Measurements from ENCODE around the gene ACTG1. TPM values are rescaled to one million over a fixed set of nuclear protein-coding genes. Genes with fewer than 3 reads are reported as not detected.

The ACTG1 gene
- total and polyA plus RNA-seq, 7 donors = 150 to 620 (median 405) TPM

DNA sequence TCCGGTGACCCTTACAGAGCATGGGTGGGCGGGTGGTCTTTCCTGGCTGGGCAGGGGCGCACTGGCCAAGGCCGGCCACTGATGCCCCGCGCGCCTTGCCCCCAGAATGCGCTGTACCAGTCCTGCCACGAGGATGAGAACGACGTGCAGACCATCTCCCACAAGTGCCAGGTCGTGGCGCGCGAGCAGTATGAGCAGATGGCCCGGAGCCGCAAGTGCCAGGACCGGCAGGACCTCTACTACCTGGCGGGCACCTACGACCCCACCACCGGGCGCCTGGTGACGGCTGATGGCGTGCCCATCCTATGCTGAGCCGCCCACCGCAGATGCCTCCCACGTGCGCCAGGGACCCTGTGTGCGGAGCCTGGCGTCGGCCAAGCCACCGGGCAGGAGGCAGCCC, 49.1 kb downstream of the ACTG1 start:
- DNase-seq (no peak), ATAC-seq (no peak)
- Histone ChIP-seq H3K4me1 (no peaks in the 10 kb centered on the region), H3K4me3 (no peak overlapping the region), H3K27ac (no peak overlapping the region), H3K27me3 (ENCODE audit: insufficient read depth in 3 of 3, low read length in 2 of 3) (no peaks in the 10 kb centered on the region), H3K9me3 (no peaks in the 10 kb centered on the region), H3K36me3 (ENCODE audit: insufficient read depth in 1 of 2, low read depth in 1 of 2) (peaks cover 0 to 31% of the 10 kb centered on the region in 2 donors)
- intact Hi-C loops (cut with DNase I) = no loop called here
- TF ChIP-seq CTCF (IDR thresholded peaks at IDR 0.05) = no peak
- WGBS, 3 donors = 95 to 97% (median 95%) methylated on average over 29 to 32 of the region's 32 CpGs

DNA sequence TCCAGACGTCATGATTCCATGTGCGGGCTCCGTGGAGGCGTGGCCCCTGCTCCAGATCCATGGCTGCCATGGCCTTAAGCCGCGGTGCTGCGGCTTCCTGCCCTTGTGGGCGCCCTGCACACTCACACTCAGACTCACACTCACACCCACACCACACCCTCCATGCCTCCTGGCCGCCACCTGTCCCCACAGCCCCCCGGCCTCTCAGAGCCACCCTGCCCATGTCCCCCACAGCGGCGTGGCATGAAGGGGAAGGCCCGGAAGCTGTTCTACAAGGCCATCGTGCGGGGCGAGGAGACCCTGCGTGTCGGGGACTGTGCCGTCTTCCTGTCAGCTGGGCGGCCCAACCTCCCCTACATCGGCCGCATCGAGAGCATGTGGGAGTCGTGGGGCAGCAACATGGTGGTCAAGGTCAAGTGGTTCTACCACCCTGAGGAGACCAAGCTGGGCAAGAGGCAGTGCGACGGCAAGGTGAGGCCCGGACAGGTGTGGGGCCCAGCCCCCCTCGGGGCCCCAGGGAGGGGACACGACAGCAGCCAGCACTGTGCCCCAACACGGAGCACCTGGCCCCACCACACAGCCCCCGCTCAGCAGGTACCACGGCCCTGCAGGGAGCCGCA, 50.0 kb downstream of the ACTG1 start:
- Histone ChIP-seq H3K27ac (no peak overlapping the region), H3K36me3 (ENCODE audit: insufficient read depth in 1 of 2, low read depth in 1 of 2) (peaks cover 0 to 31% of the 10 kb centered on the region in 2 donors), H3K4me3 (no peak overlapping the region), H3K9me3 (no peaks in the 10 kb centered on the region), H3K27me3 (ENCODE audit: insufficient read depth in 3 of 3, low read length in 2 of 3) (no peaks in the 10 kb centered on the region), H3K4me1 (no peaks in the 10 kb centered on the region)
- WGBS, 3 donors = 94 to 96% (median 96%) methylated on average over 27 to 33 of the region's 33 CpGs
- intact Hi-C loops (cut with DNase I) = no loop called here
- no peak for ATAC-seq
- no peak for DNase-seq
- no peak for TF ChIP-seq CTCF (IDR thresholded peaks at IDR 0.05)

DNA sequence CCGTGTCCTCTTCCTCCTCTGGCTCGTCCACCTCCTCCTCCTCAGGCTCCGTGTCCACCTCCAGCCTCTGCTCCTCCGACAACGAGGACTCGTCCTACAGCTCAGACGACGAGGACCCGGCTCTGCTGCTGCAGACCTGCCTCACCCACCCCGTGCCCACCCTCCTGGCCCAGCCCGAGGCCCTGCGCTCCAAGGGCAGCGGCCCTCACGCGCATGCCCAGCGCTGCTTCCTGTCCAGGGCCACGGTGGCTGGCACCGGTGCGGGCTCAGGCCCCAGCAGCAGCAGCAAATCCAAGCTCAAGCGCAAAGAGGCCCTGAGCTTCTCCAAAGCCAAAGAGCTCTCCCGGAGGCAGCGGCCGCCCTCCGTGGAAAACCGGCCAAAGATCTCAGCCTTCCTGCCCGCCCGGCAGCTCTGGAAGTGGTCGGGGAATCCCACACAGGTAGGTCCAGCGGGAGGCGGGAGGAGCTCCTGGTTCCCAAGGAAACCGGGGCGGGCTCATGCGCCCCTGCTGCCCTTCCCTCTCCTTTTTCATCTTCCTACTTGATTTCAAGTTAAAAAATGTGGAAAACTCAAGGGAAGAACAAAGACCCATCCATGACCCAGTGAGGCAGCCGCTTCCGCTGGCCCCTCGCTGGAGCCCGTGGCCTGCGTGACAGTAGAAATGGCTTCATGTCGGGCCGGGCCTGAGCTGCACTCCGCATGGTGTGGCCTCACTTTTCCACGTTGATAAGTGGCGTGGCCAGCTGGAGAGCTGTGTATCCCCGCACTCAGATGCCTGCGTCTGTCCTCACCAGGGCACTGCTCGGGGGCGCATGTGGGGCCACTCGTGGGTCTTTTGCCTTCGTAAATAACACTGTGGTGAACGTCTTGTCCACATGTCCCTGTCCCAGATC, 50.7 kb downstream of the ACTG1 start:
- 89 to 92% (median 91%) methylated on average over 49 to 50 of the region's 50 CpGs for WGBS, 3 donors
- DNase-seq (no peak), ATAC-seq (no peak)
- Histone ChIP-seq H3K4me1 (no peaks in the 10 kb centered on the region), H3K9me3 (no peaks in the 10 kb centered on the region), H3K27me3 (ENCODE audit: insufficient read depth in 3 of 3, low read length in 2 of 3) (no peaks in the 10 kb centered on the region), H3K36me3 (ENCODE audit: insufficient read depth in 1 of 2, low read depth in 1 of 2) (peaks cover 0 to 31% of the 10 kb centered on the region in 2 donors), H3K27ac (no peak overlapping the region), H3K4me3 (no peak overlapping the region)
- intact Hi-C loops (cut with DNase I) = no loop called here
- TF ChIP-seq CTCF (IDR thresholded peaks at IDR 0.05) = no peak

- DNase-seq (no peak), ATAC-seq (no peak)
- no peak overlapping the region for H3K27ac ChIP-seq
- H3K4me3 ChIP-seq = no peak overlapping the region
- no peak for TF ChIP-seq CTCF (IDR thresholded peaks at IDR 0.05)
- peaks cover 0 to 31% of the 10 kb centered on the region in 2 donors for H3K36me3 ChIP-seq (ENCODE audit: insufficient read depth in 1 of 2, low read depth in 1 of 2)
- 87 to 90% (median 88%) methylated on average over 38 to 43 of the region's 43 CpGs for WGBS, 3 donors
- intact Hi-C loops (cut with DNase I) = no loop called here
- H3K4me1 ChIP-seq = no peaks in the 10 kb centered on the region
- no peaks in the 10 kb centered on the region for H3K9me3 ChIP-seq
- H3K27me3 ChIP-seq (ENCODE audit: insufficient read depth in 3 of 3, low read length in 2 of 3) = no peaks in the 10 kb centered on the region
Observed at GRCh38 chr17:81460856-81461460, 51.6 kb downstream of the ACTG1 start.

Other genes starting within 250 kb of the ACTG1 start
- gene SLC38A10, start 217.5 kb downstream of the ACTG1 start, total RNA-seq = 10 to 100 TPM; 16.7 to 23.9 (median 18.6) TPM
- 10 to 100 TPM; 16.9 to 40.6 (median 33.0) TPM for gene SLC38A10, start 217.5 kb downstream of the ACTG1 start, polyA plus RNA-seq
- 10 to 100 TPM in 1 of 4 donors, 1 to 10 TPM in 3; 6.0 to 10.7 (median 7.7) TPM for gene BAHCC1, start 117.3 kb downstream of the ACTG1 start, total RNA-seq
- gene BAHCC1, start 117.3 kb downstream of the ACTG1 start, polyA plus RNA-seq = 1 to 10 TPM; 2.8 to 6.6 (median 4.1) TPM
- under 1 TPM in 3 of 4 donors, not detected in 1; 0.13 to 0.71 (median 0.38) TPM for gene FSCN2, start 15.6 kb upstream of the ACTG1 start, total RNA-seq
- under 1 TPM; 0.08 to 0.09 (median 0.08) TPM for gene FSCN2, start 15.6 kb upstream of the ACTG1 start, polyA plus RNA-seq
- 10 to 100 TPM; 11.8 to 13.1 (median 12.7) TPM for gene FAAP100, start 39.6 kb upstream of the ACTG1 start, total RNA-seq
- gene FAAP100, start 39.6 kb upstream of the ACTG1 start, polyA plus RNA-seq = 10 to 100 TPM; 11.6 to 16.3 (median 12.6) TPM
- gene NPLOC4, start 124.3 kb upstream of the ACTG1 start, total RNA-seq = 100 to 1,000 TPM; 151 to 324 (median 219) TPM
- gene NPLOC4, start 124.3 kb upstream of the ACTG1 start, polyA plus RNA-seq = 100 to 1,000 TPM in 2 of 3 donors, 10 to 100 TPM in 1; 87.3 to 414 (median 117) TPM
- under 1 TPM in 2 of 4 donors, not detected in 2; 0.22 to 0.67 TPM for gene TSPAN10, start 124.4 kb upstream of the ACTG1 start, total RNA-seq
- under 1 TPM; 0.09 to 0.39 (median 0.14) TPM for gene TSPAN10, start 124.4 kb upstream of the ACTG1 start, polyA plus RNA-seq
- under 1 TPM in 1 of 4 donors, not detected in 3; 0.64 TPM for gene PDE6G, start 143.7 kb upstream of the ACTG1 start, total RNA-seq
- 1 to 10 TPM in 1 of 3 donors, under 1 TPM in 2; 0.25 to 1.5 (median 0.56) TPM for gene PDE6G, start 143.7 kb upstream of the ACTG1 start, polyA plus RNA-seq
- gene OXLD1, start 153.8 kb upstream of the ACTG1 start, total RNA-seq = 10 to 100 TPM; 15.5 to 23.6 (median 20.5) TPM
- gene OXLD1, start 153.8 kb upstream of the ACTG1 start, polyA plus RNA-seq = 10 to 100 TPM; 35.1 to 44.9 (median 39.8) TPM
- 10 to 100 TPM in 1 of 4 donors, 1 to 10 TPM in 3; 4.8 to 14.9 (median 8.6) TPM for gene CCDC137, start 153.9 kb upstream of the ACTG1 start, total RNA-seq
- 10 to 100 TPM; 11.3 to 47.4 (median 28.5) TPM for gene CCDC137, start 153.9 kb upstream of the ACTG1 start, polyA plus RNA-seq
- gene ARL16, start 171.0 kb upstream of the ACTG1 start, total RNA-seq = 10 to 100 TPM in 3 of 4 donors, 1 to 10 TPM in 1; 7.8 to 15.6 (median 11.9) TPM
- 10 to 100 TPM; 23.2 to 29.3 (median 29.1) TPM for gene ARL16, start 171.0 kb upstream of the ACTG1 start, polyA plus RNA-seq
- gene HGS, start 171.2 kb upstream of the ACTG1 start, total RNA-seq = 10 to 100 TPM; 38.6 to 74.5 (median 56.5) TPM
- 100 to 1,000 TPM in 2 of 3 donors, 10 to 100 TPM in 1; 62.3 to 158 (median 139) TPM for gene HGS, start 171.2 kb upstream of the ACTG1 start, polyA plus RNA-seq
- gene MRPL12, start 190.6 kb upstream of the ACTG1 start, total RNA-seq = 100 to 1,000 TPM in 2 of 4 donors, 10 to 100 TPM in 2; 93.0 to 175 (median 104) TPM
- gene MRPL12, start 190.6 kb upstream of the ACTG1 start, polyA plus RNA-seq = 100 to 1,000 TPM; 222 to 558 (median 242) TPM
- 1 to 10 TPM; 2.4 to 6.3 (median 3.8) TPM for gene SLC25A10, start 199.5 kb upstream of the ACTG1 start, total RNA-seq
- 1 to 10 TPM; 5.9 to 7.0 (median 6.3) TPM for gene SLC25A10, start 199.5 kb upstream of the ACTG1 start, polyA plus RNA-seq

Data from psoas muscle (tissue), 8 donors.